GM21367 (cell line): ENCODE data around the gene RHOA.

Experiments
- ATAC-seq: cut with Tn5 transposase; IDR thresholded peaks from one replicate; pipeline ENCODE4 v1.9.1; 2021; ENCODE audit not compliant: unreplicated experiment

Gene RHOA

DNA sequence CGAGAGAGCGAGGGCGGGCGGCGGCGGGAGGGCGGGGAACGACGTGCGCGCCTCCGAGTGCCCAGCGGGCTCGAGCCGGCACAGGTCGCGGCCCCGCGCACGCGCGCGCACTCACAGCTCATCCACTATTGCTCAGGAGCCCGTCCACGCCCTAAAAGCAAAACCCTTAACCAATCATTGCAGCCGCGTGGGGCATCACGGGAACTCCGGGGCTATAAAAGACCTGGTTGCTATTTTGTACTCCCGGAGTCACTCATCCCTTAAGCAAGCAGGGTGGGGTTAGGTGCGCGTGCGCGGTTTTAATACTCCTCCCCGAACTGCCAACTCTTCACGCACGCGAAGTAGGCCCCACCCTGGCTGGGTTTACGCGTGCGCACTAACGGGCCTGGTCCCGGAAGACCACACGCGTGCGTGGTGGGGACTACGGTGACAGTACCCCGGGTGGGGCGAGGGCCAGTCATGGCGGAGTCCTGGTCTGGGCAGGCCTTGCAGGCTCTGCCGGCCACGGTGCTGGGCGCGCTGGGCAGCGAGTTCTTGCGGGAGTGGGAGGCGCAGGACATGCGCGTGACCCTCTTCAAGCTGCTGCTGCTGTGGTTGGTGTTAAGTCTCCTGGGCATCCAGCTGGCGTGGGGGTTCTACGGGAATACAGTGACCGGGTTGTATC, at the start of gene RHOA, which contains the start of gene TCTA:
RHOA (minus strand) TSS at position 9 of the 664 bp plus-strand sequence. CDS start 36,387 bp downstream, outside the sequence.
TCTA (plus strand) TSS at position 456 of the 664 bp plus-strand sequence; CDS start at position 460, 4 bp downstream.
- ATAC-seq: peak; percentile 69

DNA sequence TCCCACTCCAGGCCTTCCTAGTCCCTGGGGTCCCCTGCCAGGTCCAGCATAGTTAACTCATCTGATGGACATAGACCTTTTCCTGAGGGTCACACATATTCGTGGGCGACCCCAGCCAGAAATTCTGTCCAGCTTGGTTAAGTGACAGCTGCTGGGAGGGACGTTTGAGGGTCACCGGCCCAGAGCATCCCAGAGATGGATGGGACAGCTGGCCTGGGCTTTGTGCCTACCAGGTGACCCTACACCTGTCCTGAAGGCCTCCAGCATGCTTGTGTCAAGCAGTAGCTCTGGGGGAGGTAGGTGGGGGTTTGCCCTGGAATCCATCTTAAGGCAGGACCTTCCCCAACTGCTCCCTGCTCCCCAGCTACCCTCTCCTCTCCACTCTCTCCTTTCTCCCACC, 49.2 kb upstream of the RHOA start:
- ATAC-seq: no peak

DNA sequence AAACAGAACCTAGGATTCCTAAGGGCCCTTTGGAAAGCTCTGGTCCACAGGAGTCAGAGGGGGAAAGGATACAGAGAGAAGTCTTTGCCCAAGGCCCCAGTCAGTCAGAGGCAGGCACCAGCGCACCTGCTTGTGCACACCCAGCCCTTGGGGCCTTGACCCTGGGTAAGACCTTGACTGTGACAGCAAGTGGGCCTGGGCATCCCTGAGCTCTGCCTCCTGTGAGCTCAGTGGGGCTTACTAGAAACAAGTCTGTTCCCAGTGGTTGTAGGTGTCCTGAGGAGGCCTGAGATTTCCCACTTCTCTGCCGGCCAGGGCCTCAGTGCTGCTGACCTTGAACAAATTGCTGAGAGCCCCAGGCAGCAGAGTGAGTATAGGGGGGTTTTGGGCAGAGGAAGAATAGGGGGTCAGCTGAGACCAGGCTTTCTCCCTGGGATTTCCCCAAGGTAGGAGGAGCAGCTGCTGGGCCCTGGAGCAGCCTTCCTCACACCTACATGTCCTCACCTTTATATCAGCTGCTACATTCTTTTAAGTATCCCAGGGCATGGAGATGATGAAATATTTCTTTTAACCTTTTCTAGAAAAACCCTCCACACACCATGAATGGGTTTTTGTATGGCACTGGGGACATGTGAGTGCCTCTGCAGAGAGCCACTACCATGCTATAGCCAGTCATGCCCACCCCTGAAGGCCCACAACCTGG, 48.6 kb upstream of the RHOA start:
- no peak for ATAC-seq

DNA sequence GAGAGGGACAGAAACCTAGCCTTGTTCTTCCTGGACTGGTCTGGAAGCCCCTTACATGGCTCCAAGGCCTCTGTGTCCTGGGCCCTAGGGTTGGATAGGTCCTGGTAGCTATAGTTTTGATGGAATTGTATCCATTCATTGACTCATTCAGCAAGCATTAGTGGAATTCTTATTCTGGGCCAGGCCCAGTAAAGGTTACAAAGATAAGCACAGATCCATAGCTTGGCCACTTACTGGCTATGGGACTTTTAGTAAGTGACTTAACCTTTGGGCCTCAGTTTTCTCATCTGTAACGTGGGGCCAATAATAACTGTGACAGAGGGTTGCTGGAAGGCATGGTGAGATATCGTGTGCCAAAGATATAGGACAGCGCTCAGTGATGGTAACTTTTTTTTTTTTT, 44.7 kb upstream of the RHOA start:
- ATAC-seq: no peak

DNA sequence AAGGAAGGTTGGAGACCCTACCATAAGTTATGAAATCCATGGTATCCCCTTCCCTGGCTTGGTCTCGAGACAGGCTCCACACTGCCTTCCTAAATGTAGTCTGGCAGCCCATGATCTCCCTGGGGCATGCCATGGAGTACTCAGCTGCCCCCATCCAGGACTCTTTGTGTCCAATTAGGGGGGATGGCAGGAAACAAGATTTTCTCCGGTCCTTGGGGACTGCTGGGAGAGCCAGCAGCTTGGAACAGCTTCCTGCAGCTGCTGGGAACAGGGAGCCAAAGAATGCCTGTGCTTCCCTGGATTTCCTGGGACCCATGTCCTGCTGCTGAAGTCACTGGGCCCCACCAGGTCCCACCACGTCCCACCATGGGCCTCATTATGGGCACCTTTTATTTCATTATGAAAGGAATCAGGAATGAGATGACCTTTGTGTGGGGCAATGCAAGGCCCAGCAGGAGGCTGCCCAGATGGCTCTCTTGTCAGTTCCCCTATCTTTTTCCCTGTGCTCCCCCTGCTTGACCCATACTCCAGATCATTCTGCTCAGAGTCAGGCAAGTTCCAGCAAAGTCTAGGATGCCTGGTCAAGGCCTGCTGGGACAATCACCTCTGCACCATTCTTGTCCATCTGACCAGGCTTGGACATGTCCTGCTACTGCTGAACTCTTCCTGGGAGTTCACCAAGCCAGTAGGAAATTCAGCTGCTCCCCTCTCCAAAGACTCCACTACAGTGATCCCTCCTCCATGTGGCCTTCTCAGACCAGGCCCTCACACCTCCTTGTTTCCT, 43.3 kb upstream of the RHOA start:
- no peak for ATAC-seq

DNA sequence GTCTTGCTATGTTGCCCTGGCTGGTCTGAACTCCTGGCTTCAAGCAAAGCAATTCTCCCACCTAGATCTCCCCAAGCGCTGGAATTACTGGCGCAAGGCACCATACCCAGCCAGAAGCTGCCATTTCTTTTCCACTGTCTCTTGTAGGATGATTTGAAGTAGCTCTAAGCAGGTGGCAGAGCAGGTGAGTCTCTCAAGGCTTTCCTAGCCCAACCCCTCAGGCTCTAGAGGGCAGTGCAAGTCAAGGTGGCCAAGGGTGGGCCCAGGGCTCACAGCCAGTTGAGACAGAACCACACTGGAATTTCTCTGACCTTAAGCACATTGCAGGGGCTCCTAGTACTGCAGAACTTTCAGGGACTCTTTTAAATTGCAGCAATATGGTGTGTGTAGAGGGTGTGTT, 42.7 kb upstream of the RHOA start:
- no peak for ATAC-seq

DNA sequence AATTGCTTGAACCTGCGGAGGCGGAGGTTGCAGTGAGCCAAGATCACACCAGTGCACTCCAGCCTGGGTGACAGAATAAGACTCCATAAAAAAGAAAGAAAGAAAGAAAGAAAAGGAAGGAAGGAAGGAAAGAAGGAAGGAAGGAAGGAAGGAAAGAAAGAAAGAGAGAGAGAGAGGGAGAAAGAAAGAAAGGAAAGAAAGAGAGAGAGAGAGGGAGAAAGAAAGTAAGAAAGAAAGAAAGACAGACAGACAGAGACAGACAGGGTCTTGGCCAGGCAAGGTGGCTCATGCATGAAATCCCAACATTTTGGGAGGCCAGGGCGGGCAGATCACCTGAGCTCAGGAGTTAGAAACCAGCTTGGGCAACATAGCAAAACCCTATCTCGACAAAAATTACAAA, 41.8 kb upstream of the RHOA start:
- ATAC-seq: no peak

DNA sequence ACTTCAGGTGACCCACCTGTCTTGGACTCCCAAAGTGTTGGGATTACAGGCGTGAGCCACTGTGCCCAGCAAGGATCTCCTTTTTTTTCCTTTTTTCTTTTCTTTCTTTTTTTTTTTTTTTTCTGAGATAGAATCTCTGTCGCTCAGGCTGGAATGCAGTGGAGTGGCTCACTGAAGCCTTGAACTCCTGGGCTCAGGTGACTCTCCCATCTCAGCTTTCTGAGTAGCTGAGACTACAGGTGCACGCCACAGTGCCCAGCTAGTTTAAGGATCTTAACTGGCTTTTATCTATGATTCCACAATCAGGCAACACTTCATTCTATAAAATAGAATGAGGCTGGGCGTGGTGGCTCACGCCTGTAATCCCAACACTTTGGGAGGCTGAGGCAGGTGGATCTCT, 33.6 kb upstream of the RHOA start:
- no peak for ATAC-seq

DNA sequence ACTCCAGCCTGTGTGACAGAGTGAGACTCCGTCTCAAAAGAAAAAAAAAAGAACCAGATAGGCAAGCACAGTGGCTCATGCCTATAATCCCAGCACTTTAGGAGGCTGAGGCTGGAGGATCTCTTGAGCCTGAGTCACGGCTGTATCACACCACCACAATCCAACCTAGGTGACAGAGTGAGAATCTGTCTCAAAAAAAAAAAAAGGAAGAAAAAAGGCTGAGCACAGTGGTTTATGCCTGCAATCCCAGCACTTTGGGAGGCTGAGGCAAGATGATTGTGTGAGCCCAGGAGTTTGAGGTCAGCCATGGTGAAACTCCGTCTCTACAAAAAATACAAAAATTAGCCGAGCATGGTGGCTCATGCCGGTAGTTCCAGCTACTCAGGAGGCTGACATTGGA, 23.0 kb upstream of the RHOA start:
- no peak for ATAC-seq

DNA sequence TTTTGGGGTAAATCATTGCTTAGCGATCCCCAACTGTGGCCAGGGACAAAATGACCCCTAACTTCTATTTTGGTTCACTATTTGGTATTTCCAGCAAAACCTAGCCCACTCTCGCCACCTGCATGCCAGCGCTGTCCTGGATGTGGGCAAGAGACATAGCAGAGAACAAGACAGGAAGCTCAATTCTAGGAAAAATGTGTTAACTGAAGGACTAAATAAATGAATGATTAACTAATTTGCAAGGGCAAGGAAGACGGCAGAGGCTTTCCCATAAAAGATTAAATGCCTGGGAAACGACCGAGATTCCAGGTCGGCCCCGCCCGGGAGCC, 16.9 kb upstream of the RHOA start:
- ATAC-seq: no peak

DNA sequence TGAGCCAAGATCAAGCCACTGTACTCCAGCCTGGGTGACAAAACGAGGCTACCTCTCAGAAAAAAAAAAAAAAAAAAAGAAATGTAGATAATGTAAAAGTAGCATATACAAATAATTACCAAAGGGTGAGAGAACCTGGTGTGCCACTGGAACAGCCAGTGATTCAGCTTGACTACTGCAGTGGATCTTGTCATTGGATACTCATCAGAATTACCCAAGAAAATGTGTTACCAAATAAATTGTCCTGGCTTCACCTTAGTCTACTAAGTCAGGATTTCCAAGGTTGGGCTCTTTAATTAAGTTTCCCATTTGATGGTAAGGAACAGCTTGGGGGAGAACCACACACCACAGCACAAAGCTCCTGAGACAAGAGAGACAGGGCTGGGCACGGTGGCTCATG, 15.8 kb upstream of the RHOA start:
- no peak for ATAC-seq

DNA sequence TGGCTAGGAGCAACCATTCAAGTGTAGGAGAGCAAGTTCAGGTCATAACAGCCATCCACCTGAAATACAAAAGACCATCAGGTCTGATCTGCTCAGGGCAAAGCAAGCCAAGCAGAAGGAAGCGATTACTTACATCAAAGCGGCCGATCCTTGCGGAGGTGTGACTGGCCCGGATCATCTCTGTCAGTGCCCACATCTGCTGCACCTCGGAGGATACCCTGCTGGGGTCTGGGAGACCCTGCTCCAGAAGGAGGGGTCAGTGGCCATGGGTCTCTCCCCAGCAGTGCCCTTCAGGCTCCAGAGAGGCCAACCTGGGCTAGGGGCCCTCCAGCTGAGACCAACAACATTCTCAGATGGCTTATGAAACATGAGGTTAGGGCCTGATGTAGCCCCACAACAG, 13.0 kb upstream of the RHOA start:
- no peak for ATAC-seq

DNA sequence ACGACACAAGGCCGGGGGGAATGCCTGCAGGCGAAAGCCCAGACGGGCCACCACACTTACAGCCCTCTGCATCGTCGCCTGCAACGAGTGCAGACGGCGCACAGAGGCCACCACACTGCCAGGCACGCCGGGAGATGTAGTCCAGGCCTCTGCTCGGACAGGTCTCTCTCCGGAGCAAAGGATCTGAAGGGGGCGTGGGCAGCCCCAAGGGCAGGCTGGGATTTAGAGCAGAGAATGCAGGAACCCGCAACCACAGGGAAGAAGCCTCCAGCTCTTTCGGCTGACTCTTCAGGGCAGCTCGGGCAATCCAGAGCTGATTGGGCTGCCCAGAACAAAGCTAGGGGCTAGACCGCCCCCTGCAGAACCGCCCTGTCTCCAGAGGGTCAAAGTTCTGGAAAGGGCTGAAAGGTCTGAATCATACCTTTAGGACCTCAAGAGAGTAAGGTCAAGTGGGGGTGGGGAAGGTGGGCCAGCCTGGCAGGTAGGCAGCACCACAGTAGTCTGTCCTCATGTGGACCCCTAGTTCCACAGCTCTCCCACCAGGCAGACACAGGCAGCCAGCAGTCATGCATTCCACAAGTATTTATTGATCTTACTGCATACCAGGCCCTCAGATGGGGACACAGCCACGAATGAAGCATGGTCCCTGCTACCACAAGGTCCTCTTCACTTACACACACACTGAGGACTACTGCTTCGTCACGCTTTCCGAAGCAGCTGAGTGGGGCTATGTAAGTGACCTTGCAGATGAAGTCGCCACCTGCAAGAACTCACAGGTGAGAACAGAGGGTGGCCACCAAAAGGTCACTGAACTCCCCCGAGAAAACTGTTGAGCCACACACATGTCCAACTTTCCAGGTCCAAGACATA, 10.8 kb upstream of the RHOA start, which contains the start of gene AMT:
AMT (minus strand) TSS at position 95 of the 870 bp plus-strand sequence; CDS start at position 72, 23 bp downstream.
- no peak for ATAC-seq

DNA sequence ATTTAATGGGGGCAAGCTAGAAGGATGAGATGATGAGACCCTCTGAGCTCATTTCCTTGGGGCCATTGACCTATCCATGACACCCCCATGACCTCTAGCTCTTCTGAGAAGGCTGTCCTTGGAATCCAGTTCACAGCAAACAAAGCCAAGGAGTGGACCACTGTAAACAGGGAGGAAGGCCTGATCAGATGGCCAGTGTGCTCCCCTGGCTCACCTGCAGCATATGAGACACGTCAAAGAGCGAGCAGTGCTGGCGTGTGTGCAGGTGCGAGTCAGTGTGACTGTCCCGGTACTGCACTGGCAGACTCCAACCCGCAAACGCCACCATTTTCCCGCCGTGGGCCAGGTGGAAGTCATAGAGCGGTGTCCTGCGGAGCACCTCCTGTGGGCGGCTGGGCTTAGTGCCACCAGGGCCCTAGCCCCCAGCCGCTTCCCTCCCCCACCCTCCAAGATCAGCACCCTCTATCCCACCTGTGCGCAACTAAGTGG, 10.2 kb upstream of the RHOA start:
- ATAC-seq: no peak

DNA sequence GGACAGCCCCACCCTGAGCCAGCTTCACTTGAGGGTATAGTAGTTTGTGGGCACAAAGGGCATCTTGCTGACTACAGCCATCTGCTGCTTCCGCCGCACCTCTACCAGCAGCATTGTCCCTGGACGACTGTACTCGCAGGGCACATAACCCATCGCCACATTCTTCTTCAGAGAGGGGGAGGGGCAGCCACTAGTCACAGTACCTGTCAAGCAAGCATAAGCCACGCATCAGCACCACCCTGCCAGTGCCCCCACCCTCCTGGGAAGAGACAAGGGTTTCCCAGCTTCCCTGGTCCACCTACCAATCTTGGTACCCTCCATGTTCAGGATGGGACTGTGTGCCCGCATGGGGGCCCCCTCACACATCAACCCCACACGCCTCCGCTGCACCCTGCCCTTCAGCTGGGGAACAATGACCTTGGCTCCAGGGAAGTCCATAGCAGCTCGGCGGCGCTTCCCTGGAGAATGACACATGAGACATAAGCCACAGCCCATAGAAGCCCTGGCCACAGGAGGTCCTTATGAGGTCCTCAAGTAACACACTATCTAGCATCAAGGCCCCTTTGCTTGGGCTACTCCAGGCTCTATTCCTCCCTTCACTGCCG, 5.8 kb upstream of the RHOA start:
- ATAC-seq: no peak

DNA sequence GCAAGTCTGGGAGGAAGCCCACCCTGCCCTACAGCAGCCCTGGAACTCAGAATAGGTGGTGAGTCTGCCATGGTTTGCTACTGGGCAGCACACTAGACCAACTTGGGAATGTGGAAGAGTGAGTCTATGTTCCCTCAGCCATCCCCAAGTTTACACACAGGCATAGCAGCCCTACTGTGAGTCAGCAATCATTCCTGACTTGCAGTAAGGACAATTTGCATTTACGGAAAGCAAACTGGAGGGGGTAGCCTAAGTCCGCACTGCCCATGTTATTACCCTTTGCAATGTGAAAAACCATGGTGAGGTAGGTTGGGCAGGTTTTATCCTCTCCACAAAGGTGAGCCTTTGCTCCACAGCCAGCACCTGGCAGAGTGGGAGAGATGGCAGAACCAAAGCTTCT, 5.1 kb upstream of the RHOA start:
- ATAC-seq: no peak

DNA sequence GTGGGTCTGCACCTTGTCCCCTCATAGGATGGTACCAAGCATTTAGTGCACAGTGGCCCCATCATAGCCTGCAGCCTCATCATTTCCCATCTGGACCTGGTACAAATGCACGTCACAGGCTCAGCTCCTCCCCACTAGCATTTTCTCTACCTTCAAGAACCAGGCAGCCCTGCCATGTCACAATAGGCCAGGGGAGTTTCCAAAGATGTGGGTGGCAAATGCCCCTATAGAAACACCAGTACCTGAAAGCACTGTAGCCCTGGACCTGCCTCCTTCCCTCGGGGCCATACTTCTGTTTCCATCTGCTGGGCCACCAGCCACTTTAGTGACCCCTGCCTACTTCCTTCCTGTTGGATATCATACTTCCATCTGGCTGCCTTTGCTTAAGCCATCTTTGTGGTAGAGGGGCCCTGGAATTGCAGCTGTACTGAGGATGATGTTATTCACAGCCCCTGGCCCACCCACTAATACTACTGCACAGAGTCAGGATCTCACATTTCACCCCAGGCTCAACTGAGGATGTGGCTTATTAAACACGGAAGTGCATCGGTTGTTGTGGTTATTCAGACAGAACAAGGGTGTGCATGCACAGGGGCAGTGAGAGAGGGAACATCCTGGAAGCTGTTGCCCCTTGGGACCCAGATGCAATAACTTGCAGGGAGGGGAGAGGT, 4.3 kb upstream of the RHOA start:
- ATAC-seq: no peak

DNA sequence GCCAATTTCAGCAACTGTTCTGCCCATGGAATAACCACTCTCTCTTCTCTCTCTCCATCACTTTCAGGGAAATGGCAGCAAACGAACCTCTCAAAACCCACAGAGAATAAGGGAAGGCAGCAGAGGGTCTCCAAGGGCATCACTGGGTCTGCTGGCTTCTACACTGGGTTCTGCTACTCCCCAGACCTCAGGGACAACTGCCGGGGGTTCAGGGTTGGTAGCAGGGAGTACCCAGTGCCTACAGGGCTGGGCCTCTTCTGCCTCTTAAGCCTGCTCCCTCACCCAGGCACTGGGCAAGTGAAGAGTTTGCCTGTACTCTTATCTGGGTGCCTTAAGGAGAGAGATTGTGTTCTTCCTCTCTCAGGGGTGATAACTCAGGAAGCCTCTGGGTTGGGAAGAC, 3.0 kb upstream of the RHOA start:
- no peak for ATAC-seq

DNA sequence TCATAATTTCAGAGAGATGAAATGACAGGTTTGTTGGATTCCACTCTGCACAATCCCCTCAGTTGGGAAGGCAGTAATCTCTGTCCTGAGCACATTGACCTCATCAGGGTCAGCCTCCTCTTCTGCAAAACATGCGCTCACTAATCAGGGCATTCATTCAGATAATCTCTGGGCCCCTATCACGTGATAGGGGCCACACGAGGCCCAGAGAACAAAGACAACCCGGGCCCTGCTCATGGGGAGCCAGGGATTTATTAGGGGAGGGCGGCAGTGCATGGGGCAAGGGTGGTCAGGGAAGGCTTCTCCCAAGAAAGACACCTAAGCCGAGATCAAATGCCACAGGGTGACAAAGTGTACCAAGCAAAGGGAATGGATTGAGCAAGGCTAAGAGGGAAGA, 1.6 kb upstream of the RHOA start:
- ATAC-seq: no peak
